ENCODE data around the gene CIROP.

- TF ChIP-seq POLR2A (IDR thresholded peaks at IDR 0.05), result no peak
- TF ChIP-seq CTCF (IDR thresholded peaks at IDR 0.05), result no peak
Measured at GRCh38 chr14:23062002-23062401, 42.8 kb downstream of the CIROP start.

Measured in heart left ventricle (tissue), 13 donors.